T47D (cell line): Measurements from ENCODE around the gene CYP2W1.
"Not testable (repeated sequence)": the region's sequence is repeated elsewhere in the genome, so short reads cannot be mapped to it uniquely, and the experiment has no call there.

Experiments used
- DNase-seq, 2 experiments: peaks; one replicate each; pipeline versions ENCODE4 v3.0.0 to v3.0.0-alpha.2; 2011 to 2012; ENCODE audit warnings: low read depth in 1 of 2, low spot score in 1 of 2
- JUND ChIP-seq: IDR thresholded peaks from 2 replicates; pipeline ENCODE4 v1.6.1; 2012; ENCODE audit warnings: low read depth
- in situ Hi-C: cut with HindIII; loops from 2 replicates; pipeline ENCODE4 v1.10.0; 2016; ENCODE audit warnings: low sequenced_read_pairs, low pct_unique_long_range_greater_than_20kb

Gene CYP2W1, protein sequence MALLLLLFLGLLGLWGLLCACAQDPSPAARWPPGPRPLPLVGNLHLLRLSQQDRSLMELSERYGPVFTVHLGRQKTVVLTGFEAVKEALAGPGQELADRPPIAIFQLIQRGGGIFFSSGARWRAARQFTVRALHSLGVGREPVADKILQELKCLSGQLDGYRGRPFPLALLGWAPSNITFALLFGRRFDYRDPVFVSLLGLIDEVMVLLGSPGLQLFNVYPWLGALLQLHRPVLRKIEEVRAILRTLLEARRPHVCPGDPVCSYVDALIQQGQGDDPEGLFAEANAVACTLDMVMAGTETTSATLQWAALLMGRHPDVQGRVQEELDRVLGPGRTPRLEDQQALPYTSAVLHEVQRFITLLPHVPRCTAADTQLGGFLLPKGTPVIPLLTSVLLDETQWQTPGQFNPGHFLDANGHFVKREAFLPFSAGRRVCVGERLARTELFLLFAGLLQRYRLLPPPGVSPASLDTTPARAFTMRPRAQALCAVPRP

DNA sequence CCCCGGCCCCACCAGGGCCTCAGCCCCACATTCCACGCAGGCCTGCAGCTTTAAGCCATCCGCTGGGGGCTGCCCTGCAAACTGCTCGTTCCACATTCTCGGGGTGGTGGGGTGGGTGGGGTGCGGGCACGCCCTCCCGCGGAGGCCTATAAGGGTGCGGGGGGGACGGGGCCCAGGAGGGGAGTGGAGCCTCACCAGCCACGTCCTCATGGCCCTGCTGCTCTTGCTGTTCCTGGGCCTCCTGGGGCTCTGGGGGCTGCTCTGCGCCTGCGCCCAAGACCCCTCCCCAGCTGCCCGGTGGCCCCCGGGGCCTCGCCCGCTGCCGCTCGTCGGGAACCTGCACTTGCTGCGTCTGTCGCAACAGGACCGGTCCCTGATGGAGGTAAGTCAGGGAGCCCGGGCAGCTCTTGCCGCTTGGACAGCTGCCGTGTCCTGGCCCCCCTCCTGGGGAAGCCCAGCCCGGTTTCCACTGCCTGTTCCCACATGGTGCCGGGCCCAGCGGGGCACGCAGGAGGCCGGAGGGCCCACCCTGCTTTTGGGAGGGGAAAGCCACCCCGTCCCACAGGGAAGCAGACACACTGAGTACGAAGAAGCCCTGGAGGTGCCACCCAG is at the start of gene CYP2W1:
TSS of gene CYP2W1 (plus strand) at position 178 of the 612 bp plus-strand sequence. CDS start at position 209, 31 bp downstream.
- TF ChIP-seq JUND, result no peak
- in situ Hi-C loops, result no loop called here
- DNase-seq, result no peak

DNA sequence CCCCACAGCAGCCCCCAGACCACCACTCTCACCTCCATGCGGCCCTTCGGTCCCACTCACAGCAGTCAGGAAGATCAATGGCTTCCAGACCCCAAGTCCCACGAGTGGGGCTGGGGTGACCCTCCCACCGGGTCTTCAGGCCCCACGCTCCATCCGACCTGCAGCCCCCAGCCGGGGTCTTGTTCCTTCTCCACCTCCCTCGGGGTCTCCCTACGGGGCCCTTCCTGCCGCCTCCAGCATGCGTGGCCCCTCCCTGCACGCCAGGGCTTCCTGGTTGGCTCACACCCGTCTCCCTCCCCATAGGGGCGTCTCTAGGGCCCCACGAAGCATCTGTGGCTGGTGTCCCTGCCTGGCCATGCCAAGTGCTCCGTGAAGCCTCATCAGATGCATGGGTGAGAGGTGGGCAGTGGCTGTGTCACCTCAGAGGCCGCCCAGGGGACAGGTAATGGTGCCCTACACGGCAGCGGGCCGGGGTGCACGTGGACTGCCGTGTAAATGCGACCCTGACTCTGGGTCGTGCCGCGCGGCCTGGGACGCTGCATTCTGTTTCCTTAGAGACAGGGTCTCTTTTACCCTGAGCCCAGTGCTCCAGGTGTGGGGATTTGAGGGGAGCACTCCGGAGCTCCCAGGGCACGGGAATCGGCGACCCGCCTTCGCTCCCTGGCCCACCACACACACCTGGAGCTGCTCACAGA is 48.4 kb upstream of the CYP2W1 start:
- DNase-seq, result no peak
- TF ChIP-seq JUND, result no peak
- in situ Hi-C loops, result no loop called here

DNA sequence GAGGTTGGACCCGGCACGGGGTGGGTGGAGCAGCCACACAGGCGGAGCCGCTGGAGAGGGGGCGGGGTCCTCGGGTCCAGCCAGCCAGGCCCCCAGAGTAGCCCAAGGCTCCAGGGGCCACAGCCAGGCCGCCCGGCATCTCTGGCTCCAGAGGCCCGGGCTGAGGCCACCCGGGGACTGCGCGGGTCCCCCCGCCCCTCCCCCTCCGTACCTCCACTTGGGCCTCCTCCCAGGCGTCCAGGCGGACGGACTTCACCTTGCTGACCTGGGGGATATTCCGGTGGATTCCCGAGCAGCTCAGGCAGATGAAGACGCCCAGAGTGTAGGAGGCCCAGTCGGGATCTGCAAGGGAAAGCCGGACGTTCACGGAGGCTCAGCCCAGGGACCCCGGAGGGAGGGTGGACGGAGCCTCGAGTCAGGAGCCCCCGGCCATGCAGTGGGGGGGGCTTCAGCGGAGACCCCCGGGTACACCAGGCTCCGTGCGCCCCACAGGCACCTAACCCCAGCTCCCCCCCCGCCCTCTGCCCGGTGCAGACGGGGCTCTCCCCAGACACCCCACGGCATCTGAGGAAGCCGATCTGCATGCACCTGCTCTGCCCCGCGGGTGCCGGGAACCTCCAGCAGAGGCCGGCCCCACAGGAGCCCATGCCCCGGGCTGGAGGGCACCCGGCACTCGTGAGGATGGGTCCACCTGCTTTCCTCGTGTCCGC is 47.7 kb upstream of the CYP2W1 start:
- in situ Hi-C loops, result no loop called here
- no peak for DNase-seq

DNA sequence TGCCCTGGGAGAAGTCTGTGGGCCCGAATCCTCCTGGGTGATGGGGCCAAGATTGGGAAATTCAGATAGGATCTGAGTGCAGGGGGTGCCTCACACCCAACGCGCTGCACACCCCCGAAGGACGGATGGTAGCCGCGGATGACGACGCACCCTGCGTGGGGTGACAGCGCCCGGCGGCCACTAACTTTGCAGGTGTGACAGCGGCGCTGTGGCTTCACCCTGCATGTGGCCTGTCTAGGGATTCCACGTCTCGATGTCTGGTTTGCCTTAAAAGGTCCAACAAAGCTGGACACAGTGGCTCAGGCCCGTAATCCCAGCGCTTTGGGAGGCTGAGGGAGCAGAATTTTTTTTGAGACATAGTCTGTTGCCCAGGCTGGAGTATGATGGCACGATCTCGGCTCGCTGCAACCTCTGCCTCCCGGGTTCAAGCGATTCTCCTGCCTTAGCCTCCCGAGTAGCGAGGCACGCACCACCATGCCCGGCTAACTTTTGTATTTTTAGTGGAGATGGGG is 47.1 kb upstream of the CYP2W1 start:
- in situ Hi-C loops, result no loop called here
- TF ChIP-seq JUND, result no peak
- no peak for DNase-seq

More for the DNA sequence above, 47.7 kb upstream of the CYP2W1 start:
- no peak for TF ChIP-seq JUND

DNA sequence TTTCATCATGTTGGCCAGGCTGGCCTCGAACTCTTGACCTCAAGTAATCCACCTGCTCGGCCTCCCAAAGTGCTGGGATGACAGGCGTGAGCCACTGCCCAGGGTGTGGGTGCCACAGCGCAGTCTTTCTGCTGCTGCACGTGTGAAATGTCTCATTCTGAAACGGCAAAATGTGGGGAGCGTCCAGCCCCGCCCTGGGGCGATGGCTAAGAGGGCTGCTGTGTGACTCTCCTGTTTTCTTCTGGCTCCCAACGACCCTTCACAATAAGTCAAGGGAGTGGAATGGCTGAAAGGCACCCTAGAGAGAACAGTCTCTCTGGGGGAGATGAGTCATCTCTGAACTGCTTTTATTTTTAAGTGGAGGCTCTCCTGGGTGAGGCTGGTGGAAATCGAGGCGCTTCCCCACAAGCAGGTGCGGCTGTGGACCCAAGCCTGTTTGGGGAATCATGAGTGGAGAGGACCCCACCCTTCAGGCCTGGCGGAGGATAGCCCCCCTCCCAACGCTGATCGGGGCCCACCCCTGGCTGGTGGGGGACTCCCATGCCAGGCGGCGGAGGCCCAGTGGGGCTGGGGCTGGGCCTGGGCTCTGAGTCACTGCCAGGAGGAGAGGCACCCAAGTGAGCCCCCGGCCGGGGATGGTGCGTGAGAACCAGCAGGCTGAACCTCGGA is 46.5 kb upstream of the CYP2W1 start:
- in situ Hi-C loops, result no loop called here
- no peak for DNase-seq

DNA sequence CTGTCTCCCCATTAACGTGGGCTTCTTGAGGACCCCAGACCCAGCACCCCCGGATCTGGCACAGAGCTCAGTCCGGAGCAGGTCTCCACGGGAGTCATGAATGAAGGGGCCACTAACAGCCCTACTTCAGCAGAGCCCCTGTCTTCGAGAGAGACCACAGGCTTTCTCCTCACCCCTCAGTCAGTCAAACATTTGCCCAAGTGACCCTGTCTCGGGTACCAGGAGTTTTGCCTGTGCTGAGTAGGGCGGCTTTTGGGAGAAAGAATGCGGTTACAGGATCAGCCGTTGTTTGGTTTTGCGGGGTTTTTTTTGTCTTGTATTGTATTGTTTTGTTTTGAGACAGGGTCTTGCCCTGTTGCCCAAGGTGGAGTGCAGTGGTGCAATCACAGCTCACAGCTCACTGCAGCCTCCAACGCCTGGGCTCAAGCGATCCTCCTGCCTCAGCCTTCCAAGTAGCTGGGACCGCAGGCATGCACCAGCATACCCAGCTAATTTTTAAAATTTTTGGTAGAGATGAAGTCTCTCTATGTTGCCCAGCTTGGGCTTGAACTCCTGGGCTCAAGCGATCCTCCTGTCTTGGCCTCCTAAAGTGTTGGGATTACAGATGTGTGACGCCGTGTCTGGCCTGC is 45.0 kb upstream of the CYP2W1 start:
- TF ChIP-seq JUND, result no peak
- in situ Hi-C loops, result no loop called here
- no peak for DNase-seq

More for the DNA sequence above, 46.5 kb upstream of the CYP2W1 start:
- TF ChIP-seq JUND, result no peak

DNA sequence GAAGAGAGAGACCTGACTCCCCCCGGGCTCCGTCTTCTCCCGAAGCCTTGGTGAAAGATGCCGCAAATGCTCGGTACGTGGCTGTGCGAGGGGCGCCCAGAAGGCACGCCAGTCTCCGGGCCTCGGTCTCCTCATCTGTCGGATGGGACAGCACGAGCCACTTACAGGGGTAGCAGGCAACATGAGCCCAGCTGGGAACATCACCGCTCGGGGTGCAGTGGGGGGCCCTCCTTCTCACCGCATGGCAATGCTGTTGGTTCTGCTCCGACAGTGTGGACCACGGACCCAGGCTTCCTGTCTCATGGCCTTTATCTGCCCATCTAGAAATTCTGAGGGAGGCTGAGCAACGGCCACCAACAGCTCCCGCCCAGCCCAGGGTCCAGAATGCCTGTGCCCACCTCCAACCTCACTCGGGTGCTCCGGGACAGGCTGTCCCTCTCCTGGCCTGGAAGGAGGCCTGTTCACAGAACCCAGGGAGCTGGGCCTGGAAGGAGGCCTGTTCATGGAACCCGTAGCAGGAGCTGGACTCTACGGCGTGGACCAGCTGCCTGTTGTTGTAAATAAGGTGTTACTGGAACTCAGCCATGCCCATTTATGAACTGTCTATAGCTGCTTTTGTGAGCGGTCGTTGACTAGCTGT is 44.3 kb upstream of the CYP2W1 start:
- no peak for DNase-seq
- TF ChIP-seq JUND, result no peak
- in situ Hi-C loops, result no loop called here

DNA sequence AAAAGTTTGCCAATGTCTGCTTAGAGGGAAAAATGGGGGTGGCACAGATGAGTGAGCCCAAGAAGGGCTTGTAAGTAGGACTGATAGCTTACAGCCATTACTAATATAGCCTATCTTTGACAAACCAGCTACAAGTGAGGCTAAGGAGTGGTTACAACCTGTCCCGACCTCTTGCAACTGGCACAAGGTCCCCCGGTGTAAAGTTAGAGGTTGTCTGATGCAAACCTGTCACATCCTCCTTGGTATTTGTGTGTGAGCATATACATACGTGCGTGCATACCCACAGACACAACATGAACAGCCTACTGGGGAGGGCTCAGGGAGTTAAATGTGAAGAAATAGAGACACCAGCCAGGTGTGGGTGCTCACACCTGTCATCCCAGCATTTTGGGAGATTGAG is 43.1 kb upstream of the CYP2W1 start:
- TF ChIP-seq JUND, result no peak
- in situ Hi-C loops, result no loop called here

DNA sequence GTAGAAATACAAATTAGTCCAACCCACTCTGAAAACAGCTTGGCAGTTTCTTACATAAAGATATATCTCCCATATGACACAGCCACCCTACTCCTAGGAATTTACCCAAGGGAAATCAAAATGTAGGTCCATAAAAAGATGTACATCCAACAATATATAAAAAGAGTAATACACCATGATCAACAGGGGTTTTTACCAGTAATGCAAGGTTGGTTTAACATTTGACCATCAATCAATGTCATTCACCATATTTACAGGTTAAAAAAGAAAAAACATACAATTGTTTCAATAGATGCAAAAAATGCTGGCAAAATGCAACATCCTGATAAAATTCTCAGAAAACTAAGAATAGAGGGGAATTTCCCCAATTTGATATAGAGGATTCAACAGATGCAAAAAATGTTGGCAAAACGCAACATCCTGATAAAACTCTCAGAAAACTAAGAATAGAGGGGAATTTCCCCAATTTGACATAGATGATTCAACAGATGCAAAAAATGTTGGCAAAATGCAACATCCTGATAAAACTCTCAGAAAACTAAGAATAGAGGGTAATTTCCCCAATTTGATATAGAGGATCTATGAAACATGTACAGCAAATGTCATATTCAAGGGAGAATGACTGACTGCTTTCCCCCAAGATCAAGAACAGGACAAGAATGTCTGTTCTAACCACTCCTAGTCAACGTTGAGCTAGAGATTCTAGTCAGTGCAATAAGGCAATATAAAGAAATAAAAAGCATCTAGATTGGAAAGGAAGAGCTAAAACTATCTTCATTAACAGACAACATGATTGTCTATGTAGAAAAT is 42.2 kb upstream of the CYP2W1 start:
- in situ Hi-C loops, result no loop called here
- no peak for DNase-seq
- no peak for TF ChIP-seq JUND

More for the DNA sequence above, 43.1 kb upstream of the CYP2W1 start:
- no peak for DNase-seq

DNA sequence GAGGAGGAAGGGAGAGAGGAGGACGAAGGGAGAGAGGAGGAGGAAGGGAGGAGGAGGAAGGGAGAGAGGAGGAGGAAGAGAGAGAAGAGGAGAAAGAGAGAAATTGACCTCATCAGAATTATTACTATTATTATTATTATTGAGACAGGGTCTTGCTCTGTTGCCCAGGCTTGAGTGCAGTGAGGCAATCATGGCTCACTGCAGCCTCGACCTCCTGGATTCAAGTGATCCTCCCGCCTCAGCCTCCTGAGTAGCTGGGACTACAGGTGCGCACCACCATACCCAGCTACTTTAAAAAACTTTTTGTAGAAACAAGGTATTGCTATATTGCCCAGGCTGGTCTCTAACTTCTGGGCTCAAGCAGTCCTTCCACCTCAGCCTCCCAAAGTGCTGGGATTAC is 39.2 kb upstream of the CYP2W1 start:
- in situ Hi-C loops, DNase-seq: not testable (repeated sequence)
